GM19035 (cell line): ENCODE measurements around the gene ARHGEF16.

ENCODE experiments used
- ATAC-seq: cut with Tn5 transposase; IDR thresholded peaks from one replicate; pipeline ENCODE4 v1.9.1; 2021; ENCODE audit not compliant: unreplicated experiment

Gene ARHGEF16

DNA sequence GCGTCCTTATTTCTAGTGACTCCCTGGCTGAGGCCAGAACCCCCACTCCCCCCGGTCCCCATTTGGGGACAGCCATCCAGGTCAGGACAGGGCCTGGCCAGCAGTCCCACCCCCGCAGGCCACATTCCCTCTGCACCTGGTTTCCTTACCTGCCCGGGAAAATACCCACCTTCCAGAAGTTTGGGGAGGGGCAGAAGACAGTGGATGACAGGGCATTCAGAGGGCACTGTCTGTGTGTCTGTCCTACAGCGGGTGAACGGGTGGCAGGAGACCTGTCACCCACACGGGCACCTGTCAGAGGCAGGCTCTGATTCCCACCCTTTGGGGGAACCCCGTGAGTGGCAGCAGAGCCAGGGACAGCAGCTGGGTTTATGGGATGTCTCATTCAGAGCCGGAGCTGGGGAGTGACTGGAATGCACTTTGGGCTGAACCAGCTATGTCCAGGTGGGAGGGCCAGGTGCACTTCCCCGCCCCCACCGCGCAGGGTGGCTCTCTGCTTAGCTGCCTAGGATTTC, 2.0 kb downstream of the ARHGEF16 start:
- ATAC-seq: no peak

DNA sequence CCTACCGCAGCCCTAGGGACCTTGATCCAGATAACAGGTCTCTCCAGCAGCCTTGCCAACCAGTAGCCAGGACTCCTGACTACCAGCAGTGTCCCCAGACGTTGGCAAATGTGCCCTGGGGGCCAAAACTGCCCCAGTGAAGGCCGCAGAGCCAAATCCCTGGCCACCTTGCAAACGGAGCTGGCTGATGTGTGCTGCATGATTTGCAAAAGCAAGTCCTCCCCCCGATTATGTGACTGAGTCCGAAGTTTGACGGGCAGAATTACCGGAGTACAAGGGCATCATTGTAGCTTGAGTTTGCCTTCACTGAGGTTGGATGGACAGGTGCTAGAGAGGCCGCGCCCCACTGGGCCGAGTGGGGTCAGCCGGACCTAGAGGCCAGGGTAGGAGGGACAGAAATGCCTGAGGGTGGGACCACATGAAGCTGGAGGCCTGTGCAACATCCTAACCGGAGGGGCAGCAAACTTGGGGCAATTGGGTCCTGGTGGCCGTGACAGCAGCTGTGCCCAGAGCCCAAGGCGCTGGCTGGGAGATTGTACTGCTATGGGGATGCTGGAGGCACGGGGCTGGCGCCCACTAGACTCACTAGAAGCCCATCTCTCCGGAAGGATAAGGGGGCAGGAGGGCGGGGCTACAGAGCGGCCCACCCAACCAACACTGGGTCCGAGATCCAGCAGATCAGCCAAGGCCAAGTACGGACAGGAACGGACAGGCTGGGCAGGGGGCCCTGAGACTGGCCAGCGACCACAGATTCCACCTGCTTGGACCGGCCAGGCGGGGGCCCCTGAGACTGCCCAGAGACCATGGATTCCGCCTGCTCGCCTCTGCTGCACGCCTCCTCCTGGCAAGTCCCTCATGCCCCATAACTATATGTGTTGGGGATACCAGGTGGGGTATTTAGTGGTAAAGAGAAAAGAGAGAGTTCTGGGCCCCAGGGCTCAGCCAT, 2.8 kb downstream of the ARHGEF16 start:
- no peak for ATAC-seq

GRCh38 chr1:3457910-3458883, 3.7 kb downstream of the ARHGEF16 start:
- ATAC-seq: no peak

- ATAC-seq: no peak
These were observed 4.8 kb downstream of the ARHGEF16 start for GRCh38 chr1:3459051-3459908.

DNA sequence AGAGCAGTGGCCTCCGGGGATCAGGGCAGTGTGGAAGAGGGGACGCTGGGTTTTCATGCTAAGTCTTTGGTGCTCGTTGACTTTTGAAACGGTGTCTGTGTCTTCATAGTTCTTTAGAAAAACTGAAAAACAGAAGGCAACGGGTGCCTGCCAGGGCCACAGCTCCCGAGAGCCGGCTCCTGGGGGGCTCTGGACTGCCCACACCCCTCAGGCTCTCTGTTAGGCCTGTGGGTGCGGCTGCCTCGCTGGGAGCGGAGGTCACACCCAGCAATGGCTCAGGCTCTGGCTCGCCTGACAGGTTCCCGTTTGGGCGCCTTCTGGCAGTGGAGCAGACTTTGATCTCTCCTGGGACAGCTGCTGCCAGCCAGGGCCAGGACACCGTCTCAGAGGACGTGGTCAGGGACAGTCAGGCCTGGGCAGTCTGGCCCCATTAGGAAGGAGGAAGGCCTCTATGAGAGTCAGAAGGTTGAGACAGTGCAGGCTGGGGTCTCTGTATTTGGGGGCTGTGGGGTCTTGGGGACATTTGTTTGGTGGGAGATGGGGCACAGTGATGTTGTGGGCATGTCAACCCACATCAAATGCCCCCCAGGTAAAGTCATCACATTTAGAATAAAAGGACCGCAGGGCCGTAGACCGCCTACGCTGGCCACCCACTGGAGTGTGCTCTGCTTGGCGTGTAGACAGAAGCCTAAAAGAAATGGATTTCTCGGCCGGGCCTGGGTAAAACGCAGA, 5.6 kb downstream of the ARHGEF16 start:
- no peak for ATAC-seq

- ATAC-seq: no peak
These were observed 6.2 kb downstream of the ARHGEF16 start for GRCh38 chr1:3460672-3461131.

- no peak for ATAC-seq
These were observed 6.9 kb downstream of the ARHGEF16 start for GRCh38 chr1:3461238-3461933.

GRCh38 chr1:3461934-3462275, 7.4 kb downstream of the ARHGEF16 start:
- no peak for ATAC-seq

DNA sequence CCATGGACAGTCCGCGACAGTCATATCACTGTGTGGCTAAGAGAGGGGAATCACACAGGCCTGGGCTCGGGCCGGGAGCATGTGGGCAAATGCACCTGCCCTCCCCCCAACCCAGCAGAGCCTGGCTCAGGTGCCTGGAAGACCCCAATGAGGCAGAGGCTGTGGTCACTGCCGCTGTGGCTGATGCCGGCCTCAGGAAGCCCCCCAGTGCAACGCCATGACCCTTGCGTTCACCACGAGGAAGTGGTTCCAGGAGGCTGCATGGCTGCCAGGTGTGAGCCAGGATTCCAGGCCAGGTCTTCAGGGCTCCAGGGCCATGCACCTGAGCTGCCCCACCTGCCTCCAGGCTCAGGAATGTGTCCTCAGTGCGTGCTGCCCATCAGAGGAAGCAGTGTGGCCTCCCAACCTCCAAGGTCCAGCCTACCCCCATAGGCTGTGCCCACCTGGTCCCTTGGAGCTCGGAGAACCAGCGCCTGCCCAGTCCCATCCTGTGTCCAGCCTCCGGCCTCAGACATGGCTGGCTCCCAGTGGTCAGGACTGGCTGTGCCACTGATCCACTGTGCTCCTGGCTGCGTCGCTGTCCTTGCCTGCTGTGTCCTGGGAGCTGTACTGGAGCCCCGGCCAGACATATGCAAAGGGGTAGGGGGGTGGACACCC, 8.0 kb downstream of the ARHGEF16 start:
- no peak for ATAC-seq

GRCh38 chr1:3463013-3463385, 8.5 kb downstream of the ARHGEF16 start:
- ATAC-seq: no peak

DNA sequence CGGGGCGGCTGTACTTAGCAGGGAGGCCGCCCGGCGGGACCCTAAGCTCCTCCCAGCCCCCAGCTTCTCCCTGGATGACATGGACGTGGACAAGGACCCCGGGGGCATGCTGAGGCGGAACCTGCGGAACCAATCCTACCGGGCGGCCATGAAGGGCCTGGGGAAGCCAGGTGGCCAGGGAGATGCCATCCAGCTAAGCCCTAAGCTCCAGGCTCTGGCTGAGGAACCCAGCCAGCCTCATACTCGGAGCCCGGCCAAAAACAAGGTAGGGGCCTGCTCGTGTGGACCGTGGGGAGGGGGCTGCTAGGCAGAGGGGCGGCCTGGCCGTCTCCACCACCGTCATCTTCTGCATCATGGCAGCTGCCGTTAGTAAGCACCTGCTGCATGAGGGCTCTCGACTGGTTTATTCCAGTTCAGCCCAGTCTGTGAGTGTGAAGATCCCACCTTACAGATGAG, 9.0 kb downstream of the ARHGEF16 start:
- ATAC-seq: no peak

DNA sequence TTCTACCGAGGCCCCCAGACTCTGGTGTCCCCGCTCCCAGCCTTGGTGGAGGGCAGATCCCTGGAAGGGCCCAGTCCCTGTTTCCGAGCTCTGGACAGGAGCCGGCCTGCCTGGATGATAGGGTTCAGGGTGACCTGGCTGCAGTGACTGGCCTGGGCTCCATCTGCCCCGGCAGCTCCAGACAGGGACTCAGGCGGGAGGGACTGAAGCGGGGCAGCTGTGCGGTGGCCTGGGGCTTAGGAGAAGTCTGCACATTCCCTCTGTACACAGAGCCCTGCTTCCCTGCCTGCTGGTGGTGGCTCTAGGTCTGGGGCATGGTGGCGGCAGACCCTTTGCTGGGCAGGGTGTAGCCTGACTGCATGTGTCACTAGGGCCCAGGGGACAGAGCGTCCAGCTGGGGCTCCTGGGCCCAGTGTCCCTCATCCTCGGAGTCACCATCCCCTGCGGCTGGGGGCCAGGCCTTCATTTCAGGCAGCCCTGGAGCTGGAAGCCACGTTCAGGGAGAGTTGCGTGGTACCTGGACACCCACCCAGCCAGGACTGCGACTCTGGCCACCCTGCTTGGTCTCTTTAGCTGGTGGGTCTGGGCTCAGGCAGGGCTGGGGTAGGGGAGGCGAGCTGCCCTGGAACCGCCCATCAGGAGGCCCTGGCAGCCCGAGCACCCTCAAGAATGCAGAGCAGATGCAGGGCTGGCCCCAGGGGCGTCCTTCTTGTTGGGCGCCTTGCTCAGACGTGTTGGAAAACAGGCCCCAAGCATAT, 9.6 kb downstream of the ARHGEF16 start:
- no peak for ATAC-seq

DNA sequence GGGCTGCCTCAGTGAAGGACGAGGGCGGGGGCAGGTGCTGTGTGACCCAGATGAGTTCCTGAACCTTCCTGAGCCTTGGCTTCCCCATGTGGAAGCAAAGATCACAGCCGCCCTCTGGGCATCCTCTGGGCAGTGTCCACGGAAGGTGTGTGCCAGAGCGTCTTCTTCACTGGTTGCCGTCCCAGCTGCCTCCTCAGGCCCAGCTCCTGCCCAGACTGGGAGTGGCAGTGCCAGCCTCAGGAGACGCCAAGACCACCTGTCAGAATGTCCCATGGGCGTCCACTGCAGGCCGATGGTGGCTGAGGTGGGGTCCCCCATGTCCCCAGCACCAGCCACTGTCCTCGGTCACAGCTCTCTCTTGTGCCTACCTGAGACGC, 10.2 kb downstream of the ARHGEF16 start:
- ATAC-seq: no peak

DNA sequence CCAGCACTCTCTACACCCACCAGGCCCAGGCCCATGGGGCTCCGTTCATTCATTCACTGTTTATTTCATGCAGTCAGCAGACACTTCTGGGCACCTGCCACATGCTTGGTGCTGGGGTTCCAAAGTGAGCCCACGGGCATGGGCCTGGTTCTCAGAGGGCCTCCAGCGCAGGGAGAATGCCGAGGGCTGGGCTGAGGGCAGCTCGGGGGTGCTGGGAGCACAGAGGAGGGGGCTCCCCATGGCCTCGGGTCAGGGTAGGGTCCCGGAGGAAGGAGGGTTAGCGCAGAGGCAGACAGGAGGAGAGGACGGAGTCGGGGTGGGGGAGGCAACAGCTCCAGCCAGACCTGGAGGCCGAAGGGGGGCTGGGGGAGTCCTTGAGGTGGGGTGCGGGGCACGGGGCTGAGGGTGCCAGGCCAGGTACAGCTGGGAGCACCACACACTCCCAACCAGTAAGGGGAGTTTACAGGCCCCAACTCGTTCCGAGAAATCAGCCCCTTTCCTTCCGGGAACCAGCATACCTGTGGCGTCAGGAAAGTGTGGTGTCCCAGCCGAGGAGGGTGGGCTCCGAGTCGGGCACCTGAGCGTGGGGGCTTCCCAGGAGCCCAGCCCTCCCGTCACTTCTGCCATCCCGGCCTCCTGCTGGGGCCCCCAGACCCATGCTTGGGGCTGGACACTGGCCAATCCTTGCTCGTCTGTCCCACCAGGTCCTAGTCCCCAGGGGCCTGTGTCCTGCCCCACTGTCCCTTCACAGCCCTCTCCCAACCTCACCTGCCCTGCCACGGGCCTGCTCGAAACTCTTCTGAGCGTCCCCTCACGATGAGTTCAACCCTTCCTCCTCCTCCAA, 10.8 kb downstream of the ARHGEF16 start:
- ATAC-seq: no peak

GRCh38 chr1:3465935-3466321, 11.5 kb downstream of the ARHGEF16 start:
- no peak for ATAC-seq

DNA sequence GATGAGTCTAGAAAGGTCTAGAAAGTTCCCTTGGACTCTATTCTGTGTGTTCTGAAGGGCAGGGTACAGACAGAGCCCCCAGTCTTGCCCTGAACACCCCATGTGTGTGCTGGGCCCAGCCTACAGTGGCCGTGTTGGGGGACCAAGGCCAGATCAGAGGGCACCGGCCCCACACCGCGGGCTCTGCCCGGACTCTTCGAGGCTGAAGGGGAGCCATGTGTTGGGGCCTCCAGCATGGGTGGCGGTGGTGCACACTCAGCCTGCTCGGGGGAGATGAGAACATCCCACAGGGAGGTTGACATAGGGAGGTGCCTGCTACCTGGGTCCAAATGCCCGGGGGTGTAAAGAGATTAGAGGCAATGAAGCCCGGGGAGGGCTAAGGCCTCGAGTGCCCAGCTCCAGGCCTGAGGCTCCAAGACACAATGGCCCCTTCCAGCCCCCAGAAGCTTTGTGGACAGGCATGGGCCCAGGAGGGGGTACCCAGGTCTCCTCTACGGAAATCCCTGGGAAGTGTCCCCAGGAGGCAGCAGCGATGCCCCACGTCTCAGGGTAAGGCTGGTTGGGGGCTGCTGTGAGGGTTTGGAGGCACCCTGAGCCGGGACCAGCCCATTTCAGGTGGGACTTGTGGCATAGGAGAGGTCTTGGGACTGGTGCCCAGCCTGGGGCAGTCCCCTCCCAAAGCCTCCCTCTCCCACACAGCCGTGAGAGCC, 12.1 kb downstream of the ARHGEF16 start:
- no peak for ATAC-seq
